Hepatocyte (in vitro differentiated cells): ENCODE measurements around the gene GID8. TPM values are rescaled to one million over a fixed set of nuclear protein-coding genes. Genes with fewer than 3 reads are reported as not detected.
A peak's percentile ranks its signal among the peaks of the same experiment; 100 is the strongest.

Experiments
- DNase-seq: peaks from one replicate; pipeline ENCODE4 v3.0.0-alpha.2; 2016; ENCODE audit warnings: low spot score
- H2AFZ ChIP-seq: fragments of 200-600 bp; sonication (generic); 2 replicates; pipeline ENCODE4 v1.6.0; 2016; ENCODE audit warnings: antibody characterized with exemption, mild to moderate bottlenecking
- H3K27ac ChIP-seq: fragments of 200-600 bp; sonication (generic); 2 replicates; pipeline ENCODE4 v1.5.1; 2016; ENCODE audit warnings: mild to moderate bottlenecking
- H3K27me3 ChIP-seq: fragments of 200-600 bp; sonication (generic); 2 replicates; pipeline ENCODE4 v1.6.1; 2016
- H3K36me3 ChIP-seq: fragments of 200-600 bp; sonication (generic); replicated peaks from 2 replicates; pipeline ENCODE4 v1.5.1; 2016; ENCODE audit warnings: low read depth; ENCODE audit not compliant: insufficient read depth
- H3K4me1 ChIP-seq: fragments of 200-600 bp; sonication (generic); 2 replicates; pipeline ENCODE4 v1.5.1; 2016; ENCODE audit warnings: mild to moderate bottlenecking, moderate library complexity; ENCODE audit not compliant: insufficient read depth
- H3K4me2 ChIP-seq: fragments of 200-600 bp; sonication (generic); 2 replicates; pipeline ENCODE4 v1.6.0; 2016
- H3K4me3 ChIP-seq: fragments of 200-600 bp; sonication (generic); 2 replicates; pipeline ENCODE4 v1.5.1; 2016; ENCODE audit warnings: mild to moderate bottlenecking
- H3K79me2 ChIP-seq: fragments of 200-600 bp; sonication (generic); 2 replicates; pipeline ENCODE4 v1.6.0; 2017; ENCODE audit warnings: mild to moderate bottlenecking
- H3K9me2 ChIP-seq: fragments of 200-600 bp; sonication (generic); replicated peaks from 2 replicates; pipeline ENCODE4 v1.6.0; 2017; ENCODE audit warnings: mild to moderate bottlenecking; ENCODE audit not compliant: insufficient read depth
- H3K9me3 ChIP-seq: fragments of 200-600 bp; sonication (generic); 2 replicates; pipeline ENCODE4 v1.5.1; 2016; ENCODE audit warnings: low read depth, mild to moderate bottlenecking
- H4K20me1 ChIP-seq: fragments of 200-600 bp; sonication (generic); 2 replicates; pipeline ENCODE4 v1.6.0; 2016; ENCODE audit warnings: mild to moderate bottlenecking; ENCODE audit not compliant: insufficient read depth, poor library complexity, severe bottlenecking
- EZH2 ChIP-seq: fragments of 200-600 bp; sonication (generic); IDR thresholded peaks from 2 replicates; pipeline ENCODE4 v1.6.1; 2016; ENCODE audit warnings: antibody characterized with exemption, mild to moderate bottlenecking, borderline replicate concordance
- EZH2phosphoT487 ChIP-seq: fragments of 200-600 bp; sonication (generic); IDR thresholded peaks from one replicate; pipeline ENCODE4 v1.6.1; 2018; ENCODE audit warnings: antibody characterized with exemption, mild to moderate bottlenecking, low read depth, moderate library complexity; ENCODE audit not compliant: unreplicated experiment, severe bottlenecking
- WGBS: methylation state at CpG from one replicate; pipeline ENCODE4 v1.1.6; 2016; ENCODE audit warnings: low lambda C conversion rate; ENCODE audit errors: missing lambda C conversion rate; 5-methylcytosine and 5-hydroxymethylcytosine counted together
- polyA plus RNA-seq: library from polyadenylated mRNA; unstranded; fragments of >200 nt; fragmentation: Nextera tagmentation; extraction: Ambion mirVana; gene quantifications from 2 replicates; pipeline ENCODE4 v1.2.1, GENCODE V29; 2016
- total RNA-seq: library from RNA; depleted of rRNA; stranded (reverse); fragments of >200 nt; gene quantifications from 2 replicates; pipeline ENCODE4 v1.2.3, GENCODE V29; 2014
- TF ChIP-seq, protein P1 (sequence below): fragments of 200-600 bp; sonication (generic); IDR thresholded peaks from 2 replicates; pipeline ENCODE4 v1.5.1; 2016; ENCODE audit warnings: antibody characterized with exemption, mild to moderate bottlenecking; ENCODE audit not compliant: poor library complexity

The GID8 gene
- total and polyA plus RNA-seq, 2 experiments from 2014 or later: 16.5 to 35.4 TPM

GRCh38 chr20:62935204-62935967, 2.6 kb upstream of the GID8 start:
- Histone ChIP-seq H3K4me3 (no peak overlapping the region), H3K79me2 (peaks cover 91% of the 10 kb centered on the region)
- no peak for DNase-seq

GRCh38 chr20:62935968-62936585, 1.9 kb upstream of the GID8 start:
- no peak overlapping the region for H2AFZ ChIP-seq
- H3K27ac ChIP-seq: peak overlapping the region; percentile 95
- TF ChIP-seq EZH2phosphoT487: no peak
- no peak for TF ChIP-seq EZH2
- TF ChIP-seq, protein P1, sequence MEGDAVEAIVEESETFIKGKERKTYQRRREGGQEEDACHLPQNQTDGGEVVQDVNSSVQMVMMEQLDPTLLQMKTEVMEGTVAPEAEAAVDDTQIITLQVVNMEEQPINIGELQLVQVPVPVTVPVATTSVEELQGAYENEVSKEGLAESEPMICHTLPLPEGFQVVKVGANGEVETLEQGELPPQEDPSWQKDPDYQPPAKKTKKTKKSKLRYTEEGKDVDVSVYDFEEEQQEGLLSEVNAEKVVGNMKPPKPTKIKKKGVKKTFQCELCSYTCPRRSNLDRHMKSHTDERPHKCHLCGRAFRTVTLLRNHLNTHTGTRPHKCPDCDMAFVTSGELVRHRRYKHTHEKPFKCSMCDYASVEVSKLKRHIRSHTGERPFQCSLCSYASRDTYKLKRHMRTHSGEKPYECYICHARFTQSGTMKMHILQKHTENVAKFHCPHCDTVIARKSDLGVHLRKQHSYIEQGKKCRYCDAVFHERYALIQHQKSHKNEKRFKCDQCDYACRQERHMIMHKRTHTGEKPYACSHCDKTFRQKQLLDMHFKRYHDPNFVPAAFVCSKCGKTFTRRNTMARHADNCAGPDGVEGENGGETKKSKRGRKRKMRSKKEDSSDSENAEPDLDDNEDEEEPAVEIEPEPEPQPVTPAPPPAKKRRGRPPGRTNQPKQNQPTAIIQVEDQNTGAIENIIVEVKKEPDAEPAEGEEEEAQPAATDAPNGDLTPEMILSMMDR: no peak
- H3K36me3 ChIP-seq: no peaks in the 10 kb centered on the region
- H3K79me2 ChIP-seq: peaks cover 91% of the 10 kb centered on the region
- no peaks in the 10 kb centered on the region for H3K9me3 ChIP-seq
- WGBS: 79% methylated on average over 22 of the region's 22 CpGs
- DNase-seq: no peak
- H3K4me1 ChIP-seq: peaks cover 20% of the 10 kb centered on the region
- H3K27me3 ChIP-seq: no peaks in the 10 kb centered on the region
- H3K4me3 ChIP-seq: peak overlapping the region; percentile 59
- no peaks in the 10 kb centered on the region for H3K9me2 ChIP-seq
- peaks cover 45% of the 10 kb centered on the region for H4K20me1 ChIP-seq
- H3K4me2 ChIP-seq: peak overlapping the region; percentile 81

More at GRCh38 chr20:62935204-62935967, 2.6 kb upstream of the GID8 start:
- Histone ChIP-seq H3K4me1 (peaks cover 20% of the 10 kb centered on the region), H3K27ac (no peak overlapping the region), H3K36me3 (no peaks in the 10 kb centered on the region), H3K27me3 (no peaks in the 10 kb centered on the region), H3K9me2 (no peaks in the 10 kb centered on the region), H3K9me3 (no peaks in the 10 kb centered on the region), H4K20me1 (peaks cover 50% of the 10 kb centered on the region), H2AFZ (no peak overlapping the region), H3K4me2 (peak overlapping the region; percentile 81)
- TF ChIP-seq, protein P1: no peak
- TF ChIP-seq EZH2phosphoT487: no peak
- 88% methylated on average over 12 of the region's 12 CpGs for WGBS

DNA sequence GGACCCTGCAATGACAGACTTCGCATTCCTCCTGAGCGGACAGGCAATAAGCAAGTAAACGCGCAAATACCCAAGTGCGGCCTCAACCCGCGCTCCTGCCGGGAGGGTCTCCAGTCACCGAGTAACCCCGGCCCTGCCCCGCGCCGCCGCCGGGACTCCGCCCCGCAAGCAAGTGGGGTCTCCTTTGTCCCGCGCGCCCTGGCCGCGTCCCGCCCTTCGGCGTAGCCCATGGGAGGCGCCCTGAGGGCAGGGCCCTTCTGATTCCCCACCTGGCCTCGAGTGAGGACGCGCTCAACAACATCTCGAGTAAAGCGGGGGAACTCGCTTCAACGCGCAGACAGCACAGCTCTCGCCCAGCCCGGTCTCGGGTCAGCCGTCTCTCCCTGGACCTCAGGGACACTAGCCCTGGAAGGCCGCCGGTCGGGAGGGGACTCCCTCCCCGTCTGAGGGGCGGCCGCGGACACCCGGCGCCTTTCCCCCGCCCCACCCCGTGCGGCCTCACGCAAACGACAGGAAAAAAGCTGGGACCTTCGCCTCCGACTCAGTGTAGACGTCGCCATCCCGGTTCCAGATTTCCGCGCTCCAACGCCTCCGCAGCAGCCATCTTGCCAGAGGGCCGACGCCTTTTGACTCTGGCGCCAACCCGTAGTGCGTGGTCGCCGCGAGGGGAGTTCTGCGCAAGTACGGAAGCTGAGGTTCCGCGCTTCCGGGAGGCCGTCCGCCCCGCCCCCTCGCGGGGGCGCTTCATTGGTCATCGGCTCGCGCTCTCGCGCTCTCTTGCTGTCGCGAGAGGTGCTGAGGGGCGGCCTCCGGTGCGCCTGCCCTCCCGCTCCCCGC, 461 bp upstream of the GID8 start:
- H2AFZ ChIP-seq: peak overlapping the region; percentile 34
- H3K4me2 ChIP-seq: peak overlapping the region; percentile 81
- peak overlapping the region; percentile 95 for H3K27ac ChIP-seq
- H3K9me3 ChIP-seq: no peaks in the 10 kb centered on the region
- H3K36me3 ChIP-seq: no peaks in the 10 kb centered on the region
- WGBS: under 1% methylated on average over 68 of the region's 92 CpGs
- H3K4me1 ChIP-seq: peaks cover 20% of the 10 kb centered on the region
- peaks cover 91% of the 10 kb centered on the region for H3K79me2 ChIP-seq
- H3K9me2 ChIP-seq: no peaks in the 10 kb centered on the region
- no peaks in the 10 kb centered on the region for H3K27me3 ChIP-seq
- peak overlapping the region; percentile 59 for H3K4me3 ChIP-seq
- DNase-seq: peak; percentile 98
- peaks cover 40% of the 10 kb centered on the region for H4K20me1 ChIP-seq
- TF ChIP-seq, protein P1: no peak
- TF ChIP-seq EZH2: no peak
- TF ChIP-seq EZH2phosphoT487: no peak
